GM19463 (cell line): ENCODE results near the gene C8G.

Experiments
- ATAC-seq: cut with Tn5 transposase; IDR thresholded peaks from one replicate; pipeline ENCODE4 v1.9.1; 2021; ENCODE audit warnings: mild to moderate bottlenecking, moderate library complexity; ENCODE audit not compliant: unreplicated experiment

The C8G gene

GRCh38 chr9:136952876-136953770 is 8.1 kb downstream of the C8G start:
- no peak for ATAC-seq

- no peak for ATAC-seq
Measured at GRCh38 chr9:136953771-136954269, 8.8 kb downstream of the C8G start.

GRCh38 chr9:136954270-136955083 is 9.4 kb downstream of the C8G start:
- ATAC-seq: no peak

- no peak for ATAC-seq
Measured at GRCh38 chr9:136955202-136955942, 10.3 kb downstream of the C8G start.

- no peak for ATAC-seq
Measured at GRCh38 chr9:136955943-136956335, 10.9 kb downstream of the C8G start.

GRCh38 chr9:136956604-136957003 is 11.6 kb downstream of the C8G start:
- ATAC-seq: no peak

GRCh38 chr9:136957461-136957860 is 12.4 kb downstream of the C8G start:
- no peak for ATAC-seq

GRCh38 chr9:136957901-136958300 is 12.9 kb downstream of the C8G start:
- ATAC-seq: no peak

GRCh38 chr9:136958473-136958872 is 13.4 kb downstream of the C8G start:
- ATAC-seq: no peak

GRCh38 chr9:136958898-136959850 is 14.1 kb downstream of the C8G start:
- ATAC-seq: no peak

GRCh38 chr9:136960212-136960937 is 15.3 kb downstream of the C8G start:
- ATAC-seq: no peak

- ATAC-seq: no peak
Measured at GRCh38 chr9:136960938-136961275, 15.9 kb downstream of the C8G start.

- no peak for ATAC-seq
Measured at GRCh38 chr9:136961279-136962065, 16.4 kb downstream of the C8G start.

- ATAC-seq: no peak
Measured at GRCh38 chr9:136962163-136962562, 17.1 kb downstream of the C8G start.

GRCh38 chr9:136962701-136963248 is 17.7 kb downstream of the C8G start:
- ATAC-seq: no peak

GRCh38 chr9:136963341-136963740 is 18.3 kb downstream of the C8G start:
- ATAC-seq: no peak

- no peak for ATAC-seq
Measured at GRCh38 chr9:136963751-136964150, 18.7 kb downstream of the C8G start.

- no peak for ATAC-seq
Measured at GRCh38 chr9:136964171-136964689, 19.2 kb downstream of the C8G start.
